ENCODE data around the gene NRM.

GRCh38 chr6:30681766-30682142, 9.0 kb downstream of the NRM start:
- TF ChIP-seq POLR2AphosphoS5 (IDR thresholded peaks at IDR 0.05) = no peak
- TF ChIP-seq CTCF (IDR thresholded peaks at IDR 0.05) = no peak
- no peak for TF ChIP-seq POLR2A (IDR thresholded peaks at IDR 0.05)
- TF ChIP-seq EP300 (IDR thresholded peaks at IDR 0.05) = no peak

Measured in gastroesophageal sphincter (tissue), 3 donors.